Epithelial cell of proximal tubule (primary cell): ENCODE measurements around the gene STK36. TPM values are rescaled to one million over a fixed set of nuclear protein-coding genes. Genes with fewer than 3 reads are reported as not detected.

Source experiments
- DNase-seq: peaks from one replicate; pipeline ENCODE4 v3.0.0-alpha.2; 2011; ENCODE audit warnings: low read depth
- H3K4me3 ChIP-seq: 2 replicates; pipeline ENCODE4 v1.5.1; 2011; ENCODE audit warnings: low read depth, mild to moderate bottlenecking, low read length
- total RNA-seq: library from RNA; depleted of rRNA; stranded (reverse); fragments of >200 nt; gene quantifications from 2 replicates; pipeline ENCODE4 v1.2.3, GENCODE V29; 2015
- TF ChIP-seq, protein P1 (sequence below): conservative IDR thresholded peaks from 2 replicates; pipeline ENCODE4 v1.5.1; 2012; ENCODE audit warnings: low read depth, mild to moderate bottlenecking, low read length

STK36 gene
- total RNA-seq, 1 donor from 2014 or later, result 16.0 TPM

DNA sequence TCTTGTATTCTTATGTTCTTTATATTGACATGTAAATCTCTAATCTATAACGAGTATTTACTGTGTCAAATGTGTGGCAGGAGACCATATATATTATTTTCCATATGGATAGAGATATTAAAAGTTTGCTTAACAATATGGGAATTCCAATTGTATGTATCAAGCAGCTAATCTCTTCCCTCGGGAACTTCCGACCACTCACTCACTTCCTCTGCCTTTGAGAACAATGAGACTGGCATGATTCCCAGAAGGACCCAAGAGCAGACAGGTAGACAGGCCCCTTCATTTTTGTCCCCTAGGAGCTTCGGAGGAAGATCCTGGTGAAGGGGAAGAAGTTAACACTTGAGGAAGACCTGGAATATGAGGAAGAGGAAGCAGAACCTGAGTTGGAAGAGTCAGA is 40.0 kb upstream of the STK36 start:
- DNase-seq, result no peak

DNA sequence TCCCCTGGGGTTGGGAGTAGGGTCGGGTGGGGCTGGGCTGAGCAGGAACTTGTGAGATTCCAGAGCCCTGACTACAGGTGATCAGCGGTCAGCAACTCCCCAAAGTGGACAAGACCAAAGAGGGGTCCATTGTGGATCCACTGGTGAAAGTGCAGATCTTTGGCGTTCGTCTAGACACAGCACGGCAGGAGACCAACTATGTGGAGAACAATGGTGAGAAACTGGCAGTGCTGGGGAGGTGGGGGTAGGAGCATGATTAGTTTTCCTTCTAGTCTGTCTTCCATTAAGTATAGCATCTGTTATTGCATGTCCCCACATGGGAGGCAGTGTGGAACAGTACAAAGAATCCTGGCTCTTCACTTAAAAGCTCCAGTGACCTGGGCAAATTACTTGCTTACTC is 36.2 kb upstream of the STK36 start:
- TF ChIP-seq, protein P1, sequence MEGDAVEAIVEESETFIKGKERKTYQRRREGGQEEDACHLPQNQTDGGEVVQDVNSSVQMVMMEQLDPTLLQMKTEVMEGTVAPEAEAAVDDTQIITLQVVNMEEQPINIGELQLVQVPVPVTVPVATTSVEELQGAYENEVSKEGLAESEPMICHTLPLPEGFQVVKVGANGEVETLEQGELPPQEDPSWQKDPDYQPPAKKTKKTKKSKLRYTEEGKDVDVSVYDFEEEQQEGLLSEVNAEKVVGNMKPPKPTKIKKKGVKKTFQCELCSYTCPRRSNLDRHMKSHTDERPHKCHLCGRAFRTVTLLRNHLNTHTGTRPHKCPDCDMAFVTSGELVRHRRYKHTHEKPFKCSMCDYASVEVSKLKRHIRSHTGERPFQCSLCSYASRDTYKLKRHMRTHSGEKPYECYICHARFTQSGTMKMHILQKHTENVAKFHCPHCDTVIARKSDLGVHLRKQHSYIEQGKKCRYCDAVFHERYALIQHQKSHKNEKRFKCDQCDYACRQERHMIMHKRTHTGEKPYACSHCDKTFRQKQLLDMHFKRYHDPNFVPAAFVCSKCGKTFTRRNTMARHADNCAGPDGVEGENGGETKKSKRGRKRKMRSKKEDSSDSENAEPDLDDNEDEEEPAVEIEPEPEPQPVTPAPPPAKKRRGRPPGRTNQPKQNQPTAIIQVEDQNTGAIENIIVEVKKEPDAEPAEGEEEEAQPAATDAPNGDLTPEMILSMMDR, result no peak
- no peak overlapping the region for H3K4me3 ChIP-seq
- no peak for DNase-seq

More for the DNA sequence above, 40.0 kb upstream of the STK36 start:
- H3K4me3 ChIP-seq, result no peak overlapping the region
- TF ChIP-seq, protein P1, result no peak

DNA sequence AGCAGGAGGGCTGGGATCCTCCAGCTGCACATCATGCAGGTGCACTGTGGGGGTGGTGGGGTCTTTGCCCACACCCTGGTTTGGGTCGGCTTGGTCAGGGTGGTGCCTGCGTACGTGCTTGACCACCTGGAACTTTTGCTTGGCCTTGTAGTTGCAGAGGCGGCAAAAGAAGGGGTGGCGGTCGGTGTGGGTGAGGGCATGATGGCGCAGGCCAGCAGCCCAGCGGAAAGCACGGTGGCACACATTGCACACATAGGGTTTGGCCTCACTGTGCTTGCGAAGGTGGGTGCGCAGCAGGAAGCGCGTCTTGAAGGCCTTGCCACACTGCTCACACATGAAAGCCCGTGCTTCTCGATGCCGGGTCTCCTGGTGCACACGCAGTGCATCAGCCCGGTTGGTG is 33.5 kb upstream of the STK36 start:
- TF ChIP-seq, protein P1, result no peak
- no peak overlapping the region for H3K4me3 ChIP-seq
- DNase-seq, result no peak

DNA sequence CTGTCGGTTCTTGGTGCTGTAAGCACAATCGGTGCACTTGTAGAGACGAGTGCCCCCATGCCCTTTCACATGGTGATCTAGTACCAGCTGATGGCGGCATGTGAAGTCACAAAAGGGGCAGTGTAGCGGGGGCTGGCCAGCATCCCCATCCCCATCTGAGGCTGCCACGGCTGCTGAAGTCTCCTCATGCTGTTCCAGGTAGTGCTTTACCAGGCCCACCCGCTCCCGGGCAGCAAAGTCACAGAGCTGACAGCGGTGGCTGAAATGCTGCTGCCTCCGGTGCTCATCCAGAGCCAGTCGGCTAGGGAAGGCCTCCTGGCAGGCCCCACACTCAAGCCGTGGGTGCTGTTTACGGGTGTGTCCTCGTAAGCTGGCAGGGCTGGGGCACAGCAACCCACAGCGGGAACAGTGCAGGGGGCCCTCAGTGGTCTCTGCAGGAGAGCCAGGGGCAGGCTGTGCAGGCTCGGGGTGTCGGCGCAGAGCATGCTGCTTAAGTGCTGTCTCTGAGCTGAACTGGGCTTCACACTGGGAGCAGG is 29.7 kb upstream of the STK36 start:
- no peak overlapping the region for H3K4me3 ChIP-seq
- TF ChIP-seq, protein P1, result no peak

DNA sequence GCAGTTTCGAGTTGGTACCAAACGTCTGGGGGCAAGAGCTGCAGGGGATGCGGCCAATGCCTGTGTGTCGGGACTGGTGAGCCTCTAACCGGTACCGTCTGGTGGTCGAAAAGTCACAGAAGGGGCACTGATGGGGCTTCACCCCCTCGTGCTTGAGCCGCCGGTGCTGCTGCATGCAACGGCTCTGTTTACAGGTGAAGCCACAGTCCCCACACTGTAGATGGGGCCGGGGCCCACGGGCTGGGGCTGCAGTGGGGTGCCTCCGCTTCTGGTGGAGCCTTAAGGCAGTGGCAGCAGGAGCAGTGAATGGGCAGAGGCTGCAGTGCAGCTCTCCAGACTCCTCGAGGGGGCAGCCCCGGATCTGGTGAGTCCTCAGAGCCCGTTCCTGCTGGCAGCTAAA is 29.1 kb upstream of the STK36 start:
- H3K4me3 ChIP-seq, result no peak overlapping the region
- DNase-seq, result no peak
- TF ChIP-seq, protein P1, result no peak

More for the DNA sequence above, 29.7 kb upstream of the STK36 start:
- no peak for DNase-seq

DNA sequence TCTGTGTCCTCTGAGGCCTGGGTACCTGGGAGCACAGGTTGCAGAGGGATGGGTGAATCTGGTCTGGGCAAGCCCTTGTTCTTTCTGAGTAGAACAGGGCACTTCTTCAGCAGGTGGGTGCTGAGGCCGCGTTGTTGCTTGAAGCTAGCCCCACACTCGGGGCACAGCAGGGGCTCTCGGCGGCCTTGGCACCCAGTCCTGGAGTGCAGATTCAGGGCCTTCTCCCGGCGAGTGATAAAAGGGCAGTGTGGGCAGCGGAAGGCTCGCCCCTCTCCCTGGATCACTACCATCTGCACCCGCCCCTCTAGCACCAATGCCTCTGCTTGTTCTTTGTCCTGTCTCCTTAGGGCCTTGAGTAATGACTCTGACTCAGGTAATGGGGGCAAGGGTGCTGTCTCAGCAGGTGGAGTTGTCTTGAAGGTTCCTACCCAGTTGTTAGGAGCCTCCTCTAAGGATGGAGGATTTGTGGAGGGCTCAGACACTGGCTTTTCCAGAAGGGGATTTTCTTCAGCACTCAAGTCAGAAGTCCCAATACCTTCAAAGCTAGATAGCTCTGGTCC is 28.1 kb upstream of the STK36 start:
- TF ChIP-seq, protein P1, result no peak
- DNase-seq, result no peak
- H3K4me3 ChIP-seq, result no peak overlapping the region

DNA sequence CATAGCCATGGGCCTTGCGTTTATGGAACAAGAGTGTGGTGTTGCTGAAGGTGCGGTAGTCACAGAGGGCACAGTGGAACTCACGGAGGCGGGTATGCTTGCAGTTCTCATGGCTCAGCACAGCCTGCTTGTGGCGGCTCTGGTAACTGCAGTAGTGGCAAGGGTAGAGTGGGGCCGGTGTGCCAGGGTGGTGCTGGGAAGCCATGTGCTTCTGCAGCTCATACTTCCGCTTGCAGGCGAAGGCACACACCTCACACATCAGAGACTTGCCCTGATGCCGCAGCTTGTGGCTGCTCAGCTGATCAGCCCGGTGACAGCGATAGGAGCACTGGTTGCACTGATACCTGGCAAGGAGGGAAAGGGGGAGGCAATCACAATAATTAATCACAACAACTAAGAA is 27.2 kb upstream of the STK36 start:
- DNase-seq, result no peak
- no peak overlapping the region for H3K4me3 ChIP-seq
- TF ChIP-seq, protein P1, result peak; percentile 67
